ENCODE results near the gene MAG. TPM values are rescaled to one million over a fixed set of nuclear protein-coding genes. Genes with fewer than 3 reads are reported as not detected.
"Not testable (repeated sequence)": the region's sequence is repeated elsewhere in the genome, so short reads cannot be mapped to it uniquely, and the experiment has no call there.

The MAG gene
- total RNA-seq, 1 experiment from 2014 or later, result not detected

- in situ Hi-C loops (cut with HindIII; ENCODE audit: low pct_unique_long_range_greater_than_20kb, low sequenced_read_pairs), result no loop called here
- no peak for DNase-seq (ENCODE audit: low read depth, low spot score)
These were observed 17.6 kb upstream of the MAG start for GRCh38 chr19:35274323-35274722.

GRCh38 chr19:35276706-35277281, 15.2 kb upstream of the MAG start:
- in situ Hi-C loops (cut with HindIII; ENCODE audit: low pct_unique_long_range_greater_than_20kb, low sequenced_read_pairs), result no loop called here
- DNase-seq (ENCODE audit: low read depth, low spot score), result no peak

GRCh38 chr19:35278578-35279284, 13.2 kb upstream of the MAG start:
- DNase-seq (ENCODE audit: low read depth, low spot score), result no peak
- in situ Hi-C loops (cut with HindIII; ENCODE audit: low pct_unique_long_range_greater_than_20kb, low sequenced_read_pairs), result no loop called here

GRCh38 chr19:35279374-35279773, 12.6 kb upstream of the MAG start:
- in situ Hi-C loops (cut with HindIII; ENCODE audit: low pct_unique_long_range_greater_than_20kb, low sequenced_read_pairs), result no loop called here
- DNase-seq (ENCODE audit: low read depth, low spot score), result no peak

GRCh38 chr19:35279985-35280821, 11.8 kb upstream of the MAG start:
- in situ Hi-C loops (cut with HindIII; ENCODE audit: low pct_unique_long_range_greater_than_20kb, low sequenced_read_pairs), result no loop called here
- no peak for DNase-seq (ENCODE audit: low read depth, low spot score)

GRCh38 chr19:35281303-35281702, 10.7 kb upstream of the MAG start:
- no peak for DNase-seq (ENCODE audit: low read depth, low spot score)
- in situ Hi-C loops (cut with HindIII; ENCODE audit: low pct_unique_long_range_greater_than_20kb, low sequenced_read_pairs), result no loop called here

- in situ Hi-C loops (cut with HindIII; ENCODE audit: low pct_unique_long_range_greater_than_20kb, low sequenced_read_pairs), result no loop called here
- no peak for DNase-seq (ENCODE audit: low read depth, low spot score)
These were observed 7.5 kb upstream of the MAG start for GRCh38 chr19:35284153-35285094.

- in situ Hi-C loops (cut with HindIII; ENCODE audit: low pct_unique_long_range_greater_than_20kb, low sequenced_read_pairs), result no loop called here
- DNase-seq (ENCODE audit: low read depth, low spot score), result no peak
These were observed 6.9 kb upstream of the MAG start for GRCh38 chr19:35285095-35285449.

- DNase-seq (ENCODE audit: low read depth, low spot score); in situ Hi-C loops (cut with HindIII; ENCODE audit: low pct_unique_long_range_greater_than_20kb, low sequenced_read_pairs): not testable (repeated sequence)
These were observed 6.5 kb upstream of the MAG start for GRCh38 chr19:35285465-35285864.

- DNase-seq (ENCODE audit: low read depth, low spot score); in situ Hi-C loops (cut with HindIII; ENCODE audit: low pct_unique_long_range_greater_than_20kb, low sequenced_read_pairs): not testable (repeated sequence)
These were observed 5.9 kb upstream of the MAG start for GRCh38 chr19:35286101-35286500.

GRCh38 chr19:35287713-35288112, 4.2 kb upstream of the MAG start:
- no peak for DNase-seq (ENCODE audit: low read depth, low spot score)
- in situ Hi-C loops (cut with HindIII; ENCODE audit: low pct_unique_long_range_greater_than_20kb, low sequenced_read_pairs), result no loop called here

GRCh38 chr19:35288331-35288730, 3.6 kb upstream of the MAG start:
- in situ Hi-C loops (cut with HindIII; ENCODE audit: low pct_unique_long_range_greater_than_20kb, low sequenced_read_pairs), result no loop called here

GRCh38 chr19:35288906-35289305, 3.1 kb upstream of the MAG start:
- in situ Hi-C loops (cut with HindIII; ENCODE audit: low pct_unique_long_range_greater_than_20kb, low sequenced_read_pairs), result no loop called here
- DNase-seq (ENCODE audit: low read depth, low spot score), result no peak

More at GRCh38 chr19:35288331-35288730, 3.6 kb upstream of the MAG start:
- no peak for DNase-seq (ENCODE audit: low read depth, low spot score)

GRCh38 chr19:35290381-35291127, 1.4 kb upstream of the MAG start:
- in situ Hi-C loops (cut with HindIII; ENCODE audit: low pct_unique_long_range_greater_than_20kb, low sequenced_read_pairs), result no loop called here
- DNase-seq (ENCODE audit: low read depth, low spot score), result no peak

- in situ Hi-C loops (cut with HindIII; ENCODE audit: low pct_unique_long_range_greater_than_20kb, low sequenced_read_pairs), result no loop called here
- no peak for DNase-seq (ENCODE audit: low read depth, low spot score)
These were observed 702 bp upstream of the MAG start for GRCh38 chr19:35291259-35291658.

- in situ Hi-C loops (cut with HindIII; ENCODE audit: low pct_unique_long_range_greater_than_20kb, low sequenced_read_pairs), result no loop called here
- DNase-seq (ENCODE audit: low read depth, low spot score), result no peak
These were observed 731 bp downstream of the MAG start for GRCh38 chr19:35292421-35293362.

All from SK-MEL-5 (cell line).